ENCODE results near the gene SIRPB2. TPM values are rescaled to one million over a fixed set of nuclear protein-coding genes. Genes with fewer than 3 reads are reported as not detected.

Gene SIRPB2
- total and polyA plus RNA-seq, 2 of the 8 experiments (the other 6 are each of a cell fraction or from before 2014, with no cell fraction given), result 0.28 TPM; not detected in 1

DNA sequence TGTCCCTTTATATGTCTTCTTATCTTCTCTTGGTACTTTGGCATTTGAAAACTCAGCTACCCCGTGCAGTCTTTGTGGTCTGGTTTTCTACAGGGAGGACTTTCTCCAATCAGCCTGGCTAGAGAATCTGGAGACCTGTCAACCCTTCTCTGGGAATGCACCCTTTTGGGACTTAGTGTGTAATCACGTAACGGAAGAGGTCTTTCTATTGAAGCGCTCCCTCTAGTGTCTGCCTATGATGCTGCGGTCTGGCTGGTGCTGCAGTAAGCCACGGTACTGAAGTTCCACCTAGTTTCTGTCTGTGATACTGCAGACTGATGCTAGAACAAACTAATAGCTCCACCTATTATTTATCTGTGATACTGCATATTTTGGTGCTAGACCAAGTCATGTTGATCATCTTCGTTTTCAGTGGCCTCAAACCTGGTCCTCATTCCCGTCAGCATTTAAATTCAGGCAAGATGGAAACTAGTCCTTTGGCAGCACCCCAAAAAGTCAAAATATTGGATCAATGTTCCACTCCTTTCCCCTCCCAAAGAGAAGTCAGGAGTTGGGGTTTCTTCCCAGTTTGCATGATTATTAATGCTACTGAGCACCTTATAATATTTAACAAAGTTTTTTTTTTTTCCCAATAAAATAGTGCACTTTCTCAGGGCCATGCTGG, 12.5 kb upstream of the SIRPB2 start (continued):
- TF ChIP-seq E2F6 (IDR thresholded peaks at IDR 0.05) (no peak), ATF2 (IDR thresholded peaks at IDR 0.05; ENCODE audit: low read length) (0 out of 2 replicates have a peak, but pooled peaks have one; percentile 55), SP1 (IDR thresholded peaks at IDR 0.05; ENCODE audit: low read depth, low read length) (0 out of 2 replicates have a peak, but pooled peaks have one; percentile 45), ATF3 (IDR thresholded peaks at IDR 0.05; ENCODE audit: insufficient read depth, low read depth, low read length) (0 out of 2 replicates have a peak, but pooled peaks have one; percentile 24), JUND (IDR thresholded peaks at IDR 0.05; ENCODE audit: low read length) (peak; percentile 42; the same call in 1 of the 2 replicates), TAF7 (optimal IDR thresholded peaks at IDR 0.05; ENCODE audit: borderline replicate concordance, low read depth, low read length) (peak; percentile 55), POU5F1 (IDR thresholded peaks at IDR 0.05; ENCODE audit: low read depth, low read length) (no peak), CEBPB (IDR thresholded peaks at IDR 0.05; ENCODE audit: low read depth, low read length) (no peak), EP300 (IDR thresholded peaks at IDR 0.05; ENCODE audit: borderline replicate concordance in 1 of 2, low read depth in 2 of 2, low read length in 2 of 2) (peak in 1 of 2 experiments; percentile 34; a peak in 1 of 3 replicates), POLR2A (IDR thresholded peaks at IDR 0.05; ENCODE audit: control extremely low read depth in 1 of 2, low read depth in 2 of 2, low read length in 2 of 2) (no peak), CREB1 (IDR thresholded peaks at IDR 0.05) (peak; percentile 78), JUN (IDR thresholded peaks at IDR 0.05; ENCODE audit: low read depth, low read length) (no peak), ASH2L (IDR thresholded peaks at IDR 0.05; ENCODE audit: low read length) (no peak), TEAD4 (IDR thresholded peaks at IDR 0.05; ENCODE audit: low read depth, low read length) (no peak), KDM1A (IDR thresholded peaks at IDR 0.05; ENCODE audit: borderline replicate concordance, low read length) (no peak), RAD21 (IDR thresholded peaks at IDR 0.05 in 1 of 2, conservative IDR thresholded peaks at IDR 0.05 in 1 of 2; ENCODE audit: low read depth in 2 of 2, low read length in 2 of 2) (peak; percentile 85 to 92), CHD1 (IDR thresholded peaks at IDR 0.05; ENCODE audit: low read depth, low read length) (no peak), GABPA (IDR thresholded peaks at IDR 0.05; ENCODE audit: borderline replicate concordance, insufficient read depth, low read length) (no peak), CTCF (IDR thresholded peaks at IDR 0.05; ENCODE audit: control extremely low read depth in 1 of 3, insufficient read depth in 1 of 3, low read depth in 1 of 3, low read length in 3 of 3) (peak; percentile 87 to 100 (median 100))

Data from H1 (cell line).